Measurements from ENCODE around the gene MED12L.
"Not testable (repeated sequence)": the region's sequence is repeated elsewhere in the genome, so short reads cannot be mapped to it uniquely, and the experiment has no call there.

The MED12L gene

GRCh38 chr3:151242006-151242405 is 156.5 kb downstream of the MED12L start:
- DNase-seq (ENCODE audit: low read depth), result not testable (repeated sequence)

GRCh38 chr3:151248772-151249337 is 163.4 kb downstream of the MED12L start:
- no peak for DNase-seq (ENCODE audit: low read depth)

- no peak for DNase-seq (ENCODE audit: low read depth)
Observed at GRCh38 chr3:151256749-151257148, 171.3 kb downstream of the MED12L start.

GRCh38 chr3:151259664-151260063 is 174.2 kb downstream of the MED12L start:
- no peak for DNase-seq (ENCODE audit: low read depth)

GRCh38 chr3:151262871-151263525 is 177.5 kb downstream of the MED12L start:
- peak; percentile 12 for DNase-seq (ENCODE audit: low read depth)

- no peak for DNase-seq (ENCODE audit: low read depth)
Observed at GRCh38 chr3:151264605-151265004, 179.1 kb downstream of the MED12L start.

GRCh38 chr3:151265166-151265565 is 179.7 kb downstream of the MED12L start:
- no peak for DNase-seq (ENCODE audit: low read depth)

GRCh38 chr3:151265866-151266265 is 180.4 kb downstream of the MED12L start:
- no peak for DNase-seq (ENCODE audit: low read depth)

- DNase-seq (ENCODE audit: low read depth), result no peak
Observed at GRCh38 chr3:151267066-151267465, 181.6 kb downstream of the MED12L start.

GRCh38 chr3:151268267-151269235 is 183.1 kb downstream of the MED12L start:
- DNase-seq (ENCODE audit: low read depth), result no peak

- no peak for DNase-seq (ENCODE audit: low read depth)
Observed at GRCh38 chr3:151269631-151270030, 184.2 kb downstream of the MED12L start.

GRCh38 chr3:151275091-151275490 is 189.6 kb downstream of the MED12L start:
- no peak for DNase-seq (ENCODE audit: low read depth)

GRCh38 chr3:151276038-151276686 is 190.7 kb downstream of the MED12L start:
- DNase-seq (ENCODE audit: low read depth), result no peak

GRCh38 chr3:151276687-151277042 is 191.2 kb downstream of the MED12L start:
- DNase-seq (ENCODE audit: low read depth), result no peak

GRCh38 chr3:151278230-151278629 is 192.8 kb downstream of the MED12L start, which contains the start of gene P2RY14:
P2RY14 (minus strand) TSS chr3:151278542; CDS start chr3:151214316, 64,226 bp downstream.
- no peak for DNase-seq (ENCODE audit: low read depth)

- DNase-seq (ENCODE audit: low read depth), result no peak
Observed at GRCh38 chr3:151281671-151282324, 196.3 kb downstream of the MED12L start.

GRCh38 chr3:151282921-151283320 is 197.5 kb downstream of the MED12L start:
- DNase-seq (ENCODE audit: low read depth), result no peak

- DNase-seq (ENCODE audit: low read depth), result no peak
Observed at GRCh38 chr3:151283387-151283786, 197.9 kb downstream of the MED12L start.

- no peak for DNase-seq (ENCODE audit: low read depth)
Observed at GRCh38 chr3:151283907-151284461, 198.5 kb downstream of the MED12L start.

- no peak for DNase-seq (ENCODE audit: low read depth)
Observed at GRCh38 chr3:151285940-151286339, 200.5 kb downstream of the MED12L start.

GRCh38 chr3:151289445-151289844 is 204.0 kb downstream of the MED12L start:
- no peak for DNase-seq (ENCODE audit: low read depth)
